Jurkat, Clone E6-1 (cell line): ENCODE measurements around the gene GABRR1.
A peak's percentile ranks its signal among the peaks of the same experiment; 100 is the strongest.

Experiments
- DNase-seq: peaks from one replicate; pipeline ENCODE4 v3.0.0-alpha.2; 2011; ENCODE audit warnings: low read depth, low spot score
- H3K4me3 ChIP-seq: 2 replicates; pipeline ENCODE4 v1.5.1; 2011; ENCODE audit warnings: mild to moderate bottlenecking, low read length, control low read depth, moderate library complexity

The GABRR1 gene

DNA sequence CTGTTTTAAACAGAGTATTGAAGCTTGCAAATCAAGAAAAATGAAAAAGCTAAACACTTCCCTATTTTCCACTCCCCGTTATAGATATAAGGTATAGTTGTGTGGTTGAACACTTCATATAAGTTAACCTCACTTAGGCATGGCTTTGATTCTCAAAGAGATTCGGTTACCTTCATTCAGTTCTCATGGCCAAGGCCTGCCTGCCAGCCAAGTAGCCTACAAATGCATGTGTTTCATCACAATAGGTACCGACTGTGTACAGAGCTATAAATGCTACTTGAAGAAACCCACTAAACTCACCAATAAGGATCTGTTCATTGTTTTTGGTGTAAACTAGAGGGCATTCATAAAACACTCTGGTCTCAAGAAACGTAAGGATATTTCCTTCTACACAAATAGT lies 43.5 kb downstream of the GABRR1 start:
- no peak for DNase-seq
- H3K4me3 ChIP-seq = no peak overlapping the region

GRCh38 chr6:89172131-89172530 lies 45.0 kb downstream of the GABRR1 start:
- no peak overlapping the region for H3K4me3 ChIP-seq
- no peak for DNase-seq

DNA sequence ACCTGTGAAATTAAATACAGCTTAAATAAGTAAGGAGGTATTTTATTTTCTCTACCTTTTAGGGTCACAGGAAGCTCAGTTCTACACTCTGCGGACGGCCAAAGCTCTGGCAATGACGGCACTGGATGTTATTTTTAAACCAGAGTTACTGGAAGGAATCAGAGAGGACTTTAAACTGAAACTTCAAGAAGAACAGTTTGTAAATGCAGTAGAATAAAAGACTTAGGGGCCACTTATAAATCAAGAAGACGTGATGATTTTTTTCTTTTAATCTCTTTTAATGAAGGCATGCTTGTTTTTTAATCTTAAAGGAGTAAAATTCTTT lies 55.1 kb downstream of the GABRR1 start:
- H3K4me3 ChIP-seq = no peak overlapping the region

DNA sequence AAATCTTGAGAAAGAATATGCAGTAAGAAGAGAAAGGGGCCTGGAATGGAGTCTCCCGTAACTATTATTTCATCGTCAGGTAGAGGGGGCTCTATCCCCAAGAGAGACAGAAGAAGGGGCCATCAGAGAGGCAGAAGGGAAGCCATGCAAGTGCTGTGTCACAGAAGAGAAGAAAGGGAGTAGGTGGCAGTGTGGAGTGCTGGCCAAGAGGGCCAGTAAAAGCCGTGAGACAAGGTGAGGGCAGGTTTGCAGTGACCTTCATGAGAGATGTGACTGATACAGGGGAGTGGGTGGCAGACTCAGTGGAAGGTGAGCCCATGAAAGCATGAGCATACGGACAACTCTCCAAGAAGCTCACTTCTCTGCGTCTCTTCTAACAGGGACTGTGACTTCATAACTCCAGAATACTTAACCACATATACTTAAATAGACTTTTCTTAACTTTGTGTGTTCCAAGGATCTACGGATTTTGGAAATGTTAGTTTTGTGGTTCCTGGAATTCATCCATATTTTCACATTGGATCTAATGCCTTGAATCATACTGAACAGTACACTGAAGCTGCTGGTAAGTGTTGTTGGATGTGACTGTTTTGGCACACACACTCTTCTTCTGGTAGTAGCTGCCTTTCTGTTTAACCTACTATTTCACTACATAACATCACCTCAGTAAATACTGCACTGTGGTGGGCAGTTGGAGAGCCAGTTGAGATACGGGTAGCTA lies 55.7 kb downstream of the GABRR1 start:
- no peak for DNase-seq
- H3K4me3 ChIP-seq = no peak overlapping the region

More for the DNA sequence above, 55.1 kb downstream of the GABRR1 start:
- DNase-seq = no peak

GRCh38 chr6:89160331-89161092 lies 56.6 kb downstream of the GABRR1 start:
- no peak overlapping the region for H3K4me3 ChIP-seq
- DNase-seq = no peak

- DNase-seq = no peak
- H3K4me3 ChIP-seq = no peak overlapping the region
These were observed 63.0 kb downstream of the GABRR1 start for GRCh38 chr6:89154131-89154530.

DNA sequence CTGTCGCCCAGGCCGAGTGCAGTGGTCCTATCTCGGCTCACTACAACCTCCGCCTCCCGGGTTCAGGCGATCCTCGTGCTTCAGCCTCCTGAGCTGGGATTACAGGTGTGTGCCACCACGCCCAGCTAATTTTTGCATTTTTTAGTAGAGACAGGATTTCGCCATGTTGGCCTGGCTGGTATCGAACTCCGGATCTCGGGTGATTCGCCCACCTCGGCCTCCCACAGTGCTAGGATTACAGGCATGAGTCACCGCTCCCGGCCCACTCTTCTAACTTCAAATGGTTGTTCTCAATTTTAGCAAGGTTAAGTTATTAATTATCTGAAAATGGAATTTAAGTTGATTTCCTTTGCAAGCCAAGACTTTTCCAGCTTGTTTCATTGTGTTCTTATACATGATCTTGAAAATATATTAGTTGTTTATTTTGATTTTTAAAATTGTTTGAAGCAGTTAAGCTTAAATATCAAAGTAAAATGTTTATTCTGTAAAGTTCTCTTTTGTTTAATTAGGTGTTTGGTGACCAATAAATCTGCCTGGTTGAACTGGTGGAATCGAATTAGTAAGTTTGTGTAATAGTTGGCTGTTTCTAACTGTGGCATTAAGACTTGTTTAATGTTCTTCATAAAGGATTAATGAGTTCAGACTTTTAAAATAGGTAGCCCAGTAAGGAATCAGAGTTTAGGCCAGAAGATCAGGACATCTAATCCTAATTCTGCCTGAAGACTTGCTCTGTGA lies 69.0 kb downstream of the GABRR1 start:
- DNase-seq = no peak
- no peak overlapping the region for H3K4me3 ChIP-seq

GRCh38 chr6:89146718-89147700 lies 70.1 kb downstream of the GABRR1 start:
- DNase-seq = peak; percentile 24

GRCh38 chr6:89145956-89146717 lies 71.0 kb downstream of the GABRR1 start, which contains the start of gene PM20D2:
Gene PM20D2 (plus strand): TSS chr6:89146055. CDS start chr6:89146145, 90 bp downstream.
- peak within 1 kb of the TSS; percentile 59 for H3K4me3 ChIP-seq
- DNase-seq = peak; percentile 55

More at GRCh38 chr6:89146718-89147700, 70.1 kb downstream of the GABRR1 start:
- peak overlapping the region; percentile 59 for H3K4me3 ChIP-seq

GRCh38 chr6:89145091-89145955 lies 71.8 kb downstream of the GABRR1 start:
- DNase-seq = peak; percentile 54
- H3K4me3 ChIP-seq = peak overlapping the region; percentile 59

- no peak for DNase-seq
- no peak overlapping the region for H3K4me3 ChIP-seq
These were observed 72.7 kb downstream of the GABRR1 start for GRCh38 chr6:89144354-89144906.

DNA sequence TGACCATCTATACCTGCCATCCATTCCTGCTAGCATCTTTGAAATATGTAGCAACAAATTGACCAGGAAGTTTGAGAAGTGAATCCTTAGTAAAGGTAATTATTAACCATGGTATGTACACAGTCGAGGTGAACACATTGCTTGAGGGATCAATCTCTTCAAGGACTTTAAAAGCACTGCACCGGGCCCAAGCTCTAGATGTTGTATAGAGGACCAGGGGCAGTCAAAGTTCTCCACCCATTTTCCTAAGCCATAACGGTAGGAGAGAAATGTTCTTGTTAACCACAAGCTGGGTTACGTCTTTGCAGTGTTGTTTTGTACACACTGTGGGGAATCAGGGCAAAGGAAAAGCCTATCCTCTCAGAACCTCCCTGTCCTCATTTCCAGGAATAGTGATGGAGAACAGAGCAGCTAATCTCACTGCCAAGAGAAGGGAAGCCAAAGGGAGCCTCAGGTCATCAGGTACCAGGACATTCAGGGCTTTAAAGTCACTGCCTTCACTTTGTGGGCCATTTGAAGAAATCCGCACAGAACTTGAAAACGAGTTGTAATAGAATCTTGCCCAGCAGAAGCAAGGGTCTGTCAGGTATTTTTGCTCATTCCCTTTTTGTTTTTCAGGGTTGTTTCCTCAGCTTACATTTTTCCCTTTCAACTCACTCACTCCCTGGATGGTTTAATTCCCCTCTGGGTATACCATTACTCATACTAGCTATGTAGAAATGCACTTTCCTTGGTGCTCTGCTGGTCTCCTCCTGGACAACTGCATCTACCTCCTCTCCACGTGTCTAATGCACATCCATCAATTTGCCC lies 76.6 kb downstream of the GABRR1 start:
- DNase-seq = no peak
- no peak overlapping the region for H3K4me3 ChIP-seq

- H3K4me3 ChIP-seq = no peak overlapping the region
- DNase-seq = no peak
These were observed 77.4 kb downstream of the GABRR1 start for GRCh38 chr6:89139509-89140346.

DNA sequence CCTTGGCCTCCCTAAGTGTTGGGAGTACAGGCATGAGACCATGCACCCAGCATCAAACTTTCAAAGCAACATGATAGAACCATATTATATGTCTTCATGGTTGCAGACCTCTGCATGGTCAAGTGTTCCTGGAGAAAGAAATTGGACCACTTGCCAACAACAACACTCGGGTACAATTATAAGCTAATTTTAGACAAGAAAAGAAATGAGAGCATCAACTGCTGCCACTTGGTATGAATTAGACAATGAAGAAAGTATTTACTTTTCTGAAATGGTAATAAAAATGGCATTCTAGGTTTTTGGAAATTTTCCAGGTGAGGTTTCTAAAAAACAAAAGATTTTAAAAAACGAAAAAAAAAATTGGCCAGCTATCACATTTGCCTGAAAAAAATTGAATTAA lies 79.0 kb downstream of the GABRR1 start:
- DNase-seq = no peak
- no peak overlapping the region for H3K4me3 ChIP-seq

DNA sequence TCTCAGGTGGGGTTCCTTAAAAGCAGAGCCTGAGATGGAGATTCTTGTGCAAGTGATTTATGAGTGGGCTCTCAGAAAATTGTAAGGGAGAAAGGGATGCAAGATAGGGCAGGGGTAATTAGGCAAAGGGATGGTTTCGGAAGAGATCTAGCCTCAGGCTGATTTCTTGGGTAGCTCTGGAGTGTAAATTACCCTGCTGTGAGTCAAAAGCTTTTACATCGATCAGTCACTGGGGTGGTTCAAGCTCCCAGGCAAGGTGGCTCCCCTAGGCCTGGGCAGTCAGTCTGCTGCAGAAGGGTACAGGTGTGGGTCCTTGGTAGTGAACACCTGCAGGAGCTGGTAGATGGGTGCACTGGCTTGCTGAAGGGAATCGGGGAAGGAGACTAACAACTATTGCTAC lies 82.4 kb downstream of the GABRR1 start:
- DNase-seq = no peak
- H3K4me3 ChIP-seq = no peak overlapping the region
